ENCODE data around the gene VEGFC.

VEGFC gene

DNA sequence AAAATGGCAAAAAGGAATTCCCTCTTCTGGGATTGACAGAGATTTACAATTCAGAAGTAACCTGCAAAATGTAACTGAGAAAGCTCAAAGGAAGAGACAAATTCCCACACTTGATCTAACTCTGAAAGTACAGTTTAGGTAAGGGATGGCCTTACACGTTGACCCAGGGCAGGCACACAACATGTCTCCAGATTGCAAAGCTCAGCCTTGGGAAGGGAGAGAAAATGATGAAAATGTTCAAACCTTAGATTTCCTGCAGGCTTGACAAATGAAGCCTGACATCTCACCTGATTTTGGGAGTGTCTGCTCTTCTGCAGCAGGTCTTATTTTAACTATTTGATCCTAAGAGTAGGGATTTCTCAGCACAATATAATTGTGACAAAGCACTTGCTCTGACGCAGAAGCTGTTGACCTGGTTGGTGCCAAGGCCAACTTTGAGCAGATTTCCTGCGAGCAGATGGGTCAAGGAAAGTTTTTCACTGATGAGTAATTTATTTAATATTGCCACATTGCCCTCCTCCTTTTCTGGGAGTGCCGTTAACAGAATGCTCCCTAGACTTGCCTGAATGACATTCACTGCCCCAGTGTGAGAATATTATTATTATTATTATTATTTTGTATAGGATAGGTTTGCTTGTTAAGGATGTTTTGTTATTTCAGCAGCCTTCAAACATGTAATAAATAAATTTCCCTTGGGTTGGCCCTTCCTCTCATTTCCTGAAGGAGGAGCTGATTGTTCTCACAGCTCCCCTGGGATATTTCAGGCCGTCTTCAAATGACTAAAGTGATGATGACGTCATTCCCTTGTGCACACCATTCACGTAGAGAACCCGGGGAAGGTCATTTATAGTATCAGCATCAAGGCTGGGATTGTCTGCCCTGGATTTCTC, 157.1 kb downstream of the VEGFC start:
- FAIRE-seq = peak; percentile 91
- DNase-seq (ENCODE audit: insufficient read length, low spot score) = peak; percentile 69
